ENCODE measurements around the gene TMEM250.

The TMEM250 gene

DNA sequence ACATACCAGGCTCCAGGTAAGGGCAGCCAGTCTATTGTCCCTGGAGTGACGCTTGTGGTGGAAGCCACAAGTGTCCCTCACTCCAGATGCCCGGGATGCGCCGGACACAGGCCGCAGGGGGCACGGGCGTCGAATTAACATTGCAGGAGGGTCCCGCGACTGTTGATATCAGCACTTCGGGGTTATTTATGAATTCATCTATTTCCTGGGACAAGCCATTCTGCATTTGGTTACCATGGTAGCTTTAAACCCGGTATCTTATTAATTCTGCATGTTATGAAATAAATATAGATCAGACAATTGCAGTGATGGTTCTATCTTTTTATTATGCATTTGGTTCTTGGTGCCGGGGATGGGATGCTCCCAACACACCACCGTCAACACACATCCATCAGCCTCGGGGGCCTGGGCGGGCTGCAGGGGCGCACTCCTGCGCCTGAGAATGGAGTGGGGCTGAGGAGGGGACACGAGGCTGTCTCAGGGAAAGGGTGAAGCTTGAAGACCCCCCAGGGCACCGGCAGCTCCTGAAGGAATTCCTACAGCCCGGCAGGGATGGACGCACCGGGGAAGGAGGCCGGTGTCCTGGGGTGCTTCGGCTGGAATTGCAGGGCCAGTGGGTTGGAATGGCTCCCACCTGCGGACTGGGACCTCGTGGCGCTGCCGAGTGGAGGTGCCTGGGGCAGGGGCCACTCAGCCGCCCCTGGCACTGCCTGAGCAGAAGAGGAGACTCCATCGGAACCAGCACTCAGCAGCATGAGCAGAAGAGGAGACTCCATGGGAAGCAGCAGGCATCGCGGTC lies 17.7 kb upstream of the TMEM250 start:
- H3K36me3 ChIP-seq (ENCODE audit: insufficient read depth, insufficient read length, low read length): no peaks in the 10 kb centered on the region
- no peak overlapping the region for H3K4me3 ChIP-seq (ENCODE audit: insufficient read length, low read depth)
- TF ChIP-seq YY1 (IDR thresholded peaks at IDR 0.05; ENCODE audit: insufficient read depth, insufficient read length) (no peak), ZNF274 (IDR thresholded peaks at IDR 0.05; ENCODE audit: low read depth, low read length) (no peak)
- H3K4me1 ChIP-seq (ENCODE audit: insufficient read depth, insufficient read length): peaks cover 30% of the 10 kb centered on the region
- no peak for DNase-seq (ENCODE audit: low read depth, low spot score)
- peak overlapping the region; percentile 18 for H3K9ac ChIP-seq (ENCODE audit: insufficient read length, low read depth)
- no peaks in the 10 kb centered on the region for H3K9me3 ChIP-seq (ENCODE audit: insufficient read depth, low read length)
- H3K27me3 ChIP-seq (ENCODE audit: insufficient read depth, insufficient read length): peaks cover 16% of the 10 kb centered on the region

DNA sequence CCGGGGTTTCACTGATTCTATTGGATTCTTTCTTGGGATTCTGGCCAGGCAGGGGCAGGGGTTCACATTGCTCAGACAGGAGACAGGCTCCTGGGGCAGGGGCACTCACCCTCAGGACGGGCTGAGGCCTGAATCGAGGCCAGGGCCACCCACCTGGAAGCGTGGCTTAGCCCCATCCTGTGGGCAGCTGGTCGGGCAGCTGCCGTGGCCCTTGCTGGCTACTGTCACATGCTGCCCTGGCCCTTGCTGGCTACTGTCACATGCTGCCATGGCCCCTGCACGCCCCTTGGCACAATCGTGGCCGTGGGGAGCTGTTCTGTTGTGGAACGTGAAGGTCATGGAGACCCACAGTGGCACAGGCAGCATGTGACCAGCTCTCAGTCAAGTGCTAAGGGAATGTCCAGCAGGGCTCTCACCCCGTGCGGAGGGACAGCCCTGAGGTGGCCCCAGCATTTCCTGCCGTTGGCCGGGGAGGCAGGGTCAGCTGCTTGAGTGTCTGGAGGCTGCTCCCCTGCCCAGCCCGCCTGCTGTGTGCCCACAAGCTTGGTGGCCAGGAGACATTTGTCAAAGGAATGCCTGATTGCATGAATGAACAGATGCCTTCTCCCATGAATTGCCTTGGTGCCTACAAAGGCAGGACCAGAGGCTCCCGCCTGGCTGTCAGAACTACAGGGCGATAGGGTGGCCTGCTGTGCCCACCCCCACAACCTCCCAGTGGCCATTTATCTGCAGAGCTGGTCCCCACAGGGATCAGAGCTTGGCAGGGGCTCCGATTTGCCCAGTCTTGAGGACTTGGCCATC lies 16.9 kb upstream of the TMEM250 start:
- Histone ChIP-seq H3K4me1 (ENCODE audit: insufficient read depth, insufficient read length) (peaks cover 27% of the 10 kb centered on the region), H3K4me3 (ENCODE audit: insufficient read length, low read depth) (no peak overlapping the region), H3K9ac (ENCODE audit: insufficient read length, low read depth) (peak overlapping the region; percentile 18), H3K9me3 (ENCODE audit: insufficient read depth, low read length) (no peaks in the 10 kb centered on the region), H3K27me3 (ENCODE audit: insufficient read depth, insufficient read length) (peaks cover 16% of the 10 kb centered on the region), H3K36me3 (ENCODE audit: insufficient read depth, insufficient read length, low read length) (no peaks in the 10 kb centered on the region)
- TF ChIP-seq SUZ12 (IDR thresholded peaks at IDR 0.05; ENCODE audit: extremely low read depth, insufficient read depth, insufficient read length): no peak
- no peak for TF ChIP-seq YY1 (IDR thresholded peaks at IDR 0.05; ENCODE audit: insufficient read depth, insufficient read length)
- TF ChIP-seq ZNF274 (IDR thresholded peaks at IDR 0.05; ENCODE audit: low read depth, low read length): no peak
- DNase-seq (ENCODE audit: low read depth, low spot score): no peak

DNA sequence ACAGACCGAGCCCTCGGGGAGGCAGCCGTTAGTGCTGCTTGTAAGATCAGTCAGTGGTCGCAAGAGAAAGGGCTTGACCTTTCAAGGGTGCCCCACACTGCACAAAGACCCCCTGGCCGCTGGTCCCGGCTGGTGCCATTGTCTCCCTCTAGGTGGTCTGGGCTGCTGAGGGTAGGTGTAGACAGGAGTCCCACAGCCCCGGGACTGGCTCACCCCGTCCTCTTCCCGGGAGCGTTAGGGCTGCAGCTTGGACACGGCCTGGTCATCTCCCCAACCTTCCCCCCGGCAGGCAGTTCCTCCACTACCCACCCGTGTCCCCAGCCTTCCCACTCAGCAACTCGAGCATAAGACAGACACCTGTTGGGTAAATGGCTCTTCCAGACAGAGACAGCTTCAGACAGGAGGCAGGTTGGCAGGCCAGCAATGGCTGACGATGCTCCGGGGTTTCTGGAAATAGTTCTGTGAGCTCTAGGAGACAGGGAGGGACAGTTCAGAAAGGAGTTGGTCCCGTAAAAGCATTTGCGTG lies 15.3 kb upstream of the TMEM250 start:
- peak overlapping the region; percentile 41 for H3K4me3 ChIP-seq (ENCODE audit: insufficient read length, low read depth)
- no peak for TF ChIP-seq YY1 (IDR thresholded peaks at IDR 0.05; ENCODE audit: insufficient read depth, insufficient read length)
- no peak for TF ChIP-seq SUZ12 (IDR thresholded peaks at IDR 0.05; ENCODE audit: extremely low read depth, insufficient read depth, insufficient read length)
- no peak for TF ChIP-seq ZNF274 (IDR thresholded peaks at IDR 0.05; ENCODE audit: low read depth, low read length)
- peaks cover 16% of the 10 kb centered on the region for H3K27me3 ChIP-seq (ENCODE audit: insufficient read depth, insufficient read length)
- no peaks in the 10 kb centered on the region for H3K36me3 ChIP-seq (ENCODE audit: insufficient read depth, insufficient read length, low read length)
- DNase-seq (ENCODE audit: low read depth, low spot score): no peak
- peak overlapping the region; percentile 80 for H3K9ac ChIP-seq (ENCODE audit: insufficient read length, low read depth)
- no peaks in the 10 kb centered on the region for H3K9me3 ChIP-seq (ENCODE audit: insufficient read depth, low read length)
- H3K4me1 ChIP-seq (ENCODE audit: insufficient read depth, insufficient read length): peaks cover 32% of the 10 kb centered on the region

DNA sequence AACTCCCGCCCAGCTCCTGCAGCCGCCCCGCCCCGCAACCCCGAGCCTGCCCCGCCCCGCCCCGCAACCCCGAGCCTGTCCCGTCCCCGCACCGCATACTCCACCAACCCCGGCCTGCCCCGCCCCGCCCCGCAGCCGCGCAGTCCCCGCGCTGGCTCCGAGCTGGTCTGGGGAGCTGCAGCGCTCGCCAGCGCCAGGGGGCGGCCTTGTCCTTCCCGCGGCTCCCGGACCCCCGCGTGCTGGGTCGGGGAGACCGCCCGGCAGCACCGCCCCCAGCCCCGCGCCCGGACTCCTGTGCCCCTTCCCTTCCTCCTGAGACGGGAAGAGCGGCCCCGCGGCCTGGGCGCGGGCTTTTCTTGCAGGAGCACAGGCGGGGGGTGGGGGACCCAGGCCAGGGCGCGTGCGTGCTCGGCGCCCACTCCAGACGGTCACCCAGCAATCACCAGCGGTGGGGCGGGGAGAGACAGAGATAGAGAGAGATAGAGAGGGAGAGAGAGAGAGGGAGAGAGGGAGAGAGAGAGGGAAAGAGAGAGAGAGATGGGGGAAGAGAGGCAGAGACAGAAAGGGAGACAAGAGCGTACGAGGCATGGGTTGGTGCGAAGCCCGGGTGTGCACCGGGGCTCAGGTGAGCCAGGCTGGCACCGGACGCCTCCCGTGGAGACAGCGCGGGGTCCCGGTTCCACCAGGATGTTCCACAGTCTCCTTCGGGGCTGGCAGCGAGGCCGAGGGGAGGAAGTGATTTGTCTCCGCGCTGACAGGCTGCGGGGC lies 14.7 kb upstream of the TMEM250 start:
- Histone ChIP-seq H3K9me3 (ENCODE audit: insufficient read depth, low read length) (no peaks in the 10 kb centered on the region), H3K27me3 (ENCODE audit: insufficient read depth, insufficient read length) (peaks cover 16% of the 10 kb centered on the region), H3K4me3 (ENCODE audit: insufficient read length, low read depth) (peak overlapping the region; percentile 41), H3K4me1 (ENCODE audit: insufficient read depth, insufficient read length) (peaks cover 29% of the 10 kb centered on the region), H3K36me3 (ENCODE audit: insufficient read depth, insufficient read length, low read length) (no peaks in the 10 kb centered on the region), H3K9ac (ENCODE audit: insufficient read length, low read depth) (peak overlapping the region; percentile 80)
- TF ChIP-seq SUZ12 (IDR thresholded peaks at IDR 0.05; ENCODE audit: extremely low read depth, insufficient read depth, insufficient read length): no peak
- no peak for TF ChIP-seq ZNF274 (IDR thresholded peaks at IDR 0.05; ENCODE audit: low read depth, low read length)
- no peak for TF ChIP-seq YY1 (IDR thresholded peaks at IDR 0.05; ENCODE audit: insufficient read depth, insufficient read length)
- DNase-seq (ENCODE audit: low read depth, low spot score): no peak

DNA sequence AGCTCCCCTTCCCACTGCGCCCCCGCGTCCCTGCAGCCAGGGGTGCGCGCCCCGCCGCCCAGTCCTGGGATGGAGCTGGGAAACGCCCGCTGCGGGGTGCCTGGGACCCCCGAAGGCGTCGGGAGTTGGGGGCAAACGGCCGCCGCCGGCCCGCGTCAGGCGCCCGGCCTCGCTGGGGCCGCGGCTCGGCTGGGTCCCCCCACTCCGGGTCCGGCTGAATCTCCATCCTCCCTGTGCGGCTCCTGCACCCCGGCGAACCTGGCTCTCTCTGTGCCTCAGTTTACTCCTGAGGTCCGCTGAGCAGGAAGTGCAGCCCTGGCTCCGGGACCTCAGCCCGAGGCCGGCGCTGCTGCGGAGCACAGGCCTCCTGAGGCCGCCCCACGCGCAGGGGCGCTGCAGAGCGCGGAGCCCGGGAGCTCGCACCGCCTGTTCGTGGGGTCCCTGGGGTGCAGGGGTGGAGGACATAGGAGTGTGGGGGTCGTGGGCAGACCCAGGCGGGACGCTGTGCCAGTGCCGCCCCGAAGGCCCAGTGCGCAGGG lies 13.9 kb upstream of the TMEM250 start:
- no peak overlapping the region for H3K9ac ChIP-seq (ENCODE audit: insufficient read length, low read depth)
- no peaks in the 10 kb centered on the region for H3K36me3 ChIP-seq (ENCODE audit: insufficient read depth, insufficient read length, low read length)
- TF ChIP-seq YY1 (IDR thresholded peaks at IDR 0.05; ENCODE audit: insufficient read depth, insufficient read length): no peak
- TF ChIP-seq ZNF274 (IDR thresholded peaks at IDR 0.05; ENCODE audit: low read depth, low read length): no peak
- no peak for TF ChIP-seq SUZ12 (IDR thresholded peaks at IDR 0.05; ENCODE audit: extremely low read depth, insufficient read depth, insufficient read length)
- H3K4me3 ChIP-seq (ENCODE audit: insufficient read length, low read depth): no peak overlapping the region
- peaks cover 16% of the 10 kb centered on the region for H3K27me3 ChIP-seq (ENCODE audit: insufficient read depth, insufficient read length)
- DNase-seq (ENCODE audit: low read depth, low spot score): no peak
- no peaks in the 10 kb centered on the region for H3K9me3 ChIP-seq (ENCODE audit: insufficient read depth, low read length)
- H3K4me1 ChIP-seq (ENCODE audit: insufficient read depth, insufficient read length): peaks cover 27% of the 10 kb centered on the region

DNA sequence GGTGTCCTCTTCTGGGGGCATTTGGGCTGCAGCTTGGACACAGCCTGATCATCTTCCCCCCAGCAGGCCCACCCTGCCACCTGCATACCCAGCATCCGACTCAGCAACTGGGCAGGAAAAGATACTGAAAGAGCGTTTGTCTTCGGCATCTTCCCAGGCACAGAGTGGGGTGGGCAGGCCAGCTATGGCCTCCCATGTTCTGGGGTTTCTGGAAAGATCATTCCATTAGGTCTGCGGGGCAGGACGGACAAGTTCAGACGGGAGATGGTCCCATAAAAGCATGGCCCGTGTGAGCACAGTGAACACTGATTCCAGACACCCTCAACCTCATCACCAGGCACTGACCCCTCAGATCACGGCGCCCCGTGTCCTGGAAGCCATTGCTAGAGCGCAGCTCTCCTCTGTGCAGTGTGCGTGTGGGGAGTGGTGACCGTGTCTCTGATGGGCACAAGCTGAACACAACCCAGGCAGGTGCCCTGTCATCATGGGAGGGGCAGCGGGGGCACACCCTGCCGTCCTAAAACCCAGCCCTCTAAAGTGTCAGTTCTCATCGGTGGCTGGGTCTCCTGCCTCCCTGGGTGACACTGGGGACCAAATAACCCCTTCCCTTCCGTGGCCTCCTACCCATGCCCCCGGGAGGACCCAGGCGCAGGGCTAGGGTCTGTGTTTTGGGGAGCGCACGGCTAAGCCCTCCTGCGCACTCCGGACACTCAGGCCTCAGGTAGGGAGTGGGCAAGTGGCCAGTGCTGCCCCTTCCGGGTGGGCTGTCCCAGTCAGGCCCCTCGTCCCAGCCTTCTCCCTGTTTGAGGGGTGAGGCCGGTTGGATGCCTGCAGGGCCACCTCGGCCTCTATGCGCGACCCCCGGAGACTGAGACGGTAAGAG lies 13.2 kb upstream of the TMEM250 start:
- no peak overlapping the region for H3K4me3 ChIP-seq (ENCODE audit: insufficient read length, low read depth)
- H3K27me3 ChIP-seq (ENCODE audit: insufficient read depth, insufficient read length): peaks cover 16% of the 10 kb centered on the region
- no peak for TF ChIP-seq SUZ12 (IDR thresholded peaks at IDR 0.05; ENCODE audit: extremely low read depth, insufficient read depth, insufficient read length)
- TF ChIP-seq ZNF274 (IDR thresholded peaks at IDR 0.05; ENCODE audit: low read depth, low read length): no peak
- no peak for TF ChIP-seq YY1 (IDR thresholded peaks at IDR 0.05; ENCODE audit: insufficient read depth, insufficient read length)
- no peaks in the 10 kb centered on the region for H3K9me3 ChIP-seq (ENCODE audit: insufficient read depth, low read length)
- H3K4me1 ChIP-seq (ENCODE audit: insufficient read depth, insufficient read length): peaks cover 27% of the 10 kb centered on the region
- H3K9ac ChIP-seq (ENCODE audit: insufficient read length, low read depth): no peak overlapping the region
- no peaks in the 10 kb centered on the region for H3K36me3 ChIP-seq (ENCODE audit: insufficient read depth, insufficient read length, low read length)
- DNase-seq (ENCODE audit: low read depth, low spot score): no peak

All from NT2/D1 (cell line).